Nephron progenitor cell (in vitro differentiated cells): ENCODE results near the gene NRG3.

ENCODE experiments used
- DNase-seq: peaks from one replicate; pipeline ENCODE4 v3.0.0; 2021
- H3K27ac Mint-ChIP-seq: 2 replicates; pipeline ENCODE4 v1.8.0; 2021; ENCODE audit warnings: mild to moderate bottlenecking, moderate library complexity, mixed read lengths
- H3K27me3 Mint-ChIP-seq: 2 replicates; pipeline ENCODE4 v1.8.0; 2021; ENCODE audit warnings: mild to moderate bottlenecking, low read depth, mixed read lengths; ENCODE audit not compliant: poor library complexity
- H3K36me3 Mint-ChIP-seq: 2 replicates; pipeline ENCODE4 v1.8.0; 2021; ENCODE audit warnings: low read depth, mixed read lengths
- H3K4me1 Mint-ChIP-seq: 2 replicates; pipeline ENCODE4 v1.8.0; 2021; ENCODE audit warnings: mixed read lengths
- H3K4me3 Mint-ChIP-seq: 2 replicates; pipeline ENCODE4 v1.8.0; 2021; ENCODE audit warnings: mild to moderate bottlenecking, moderate library complexity, mixed read lengths
- H3K9me3 Mint-ChIP-seq: 2 replicates; pipeline ENCODE4 v1.8.0; 2021; ENCODE audit warnings: mild to moderate bottlenecking, moderate library complexity, mixed read lengths
- CTCF ChIP-seq: fragments of 200-600 bp; sonication (generic); IDR thresholded peaks from 2 replicates; pipeline ENCODE4 v1.5.0; 2021; ENCODE audit warnings: antibody characterized with exemption

The NRG3 gene

GRCh38 chr10:82148764-82149163 is 273.8 kb downstream of the NRG3 start:
- H3K27ac Mint-ChIP-seq, result no peak overlapping the region
- H3K36me3 Mint-ChIP-seq, result no peaks in the 10 kb centered on the region
- peaks cover under 1% of the 10 kb centered on the region for H3K27me3 Mint-ChIP-seq
- H3K9me3 Mint-ChIP-seq, result no peaks in the 10 kb centered on the region
- TF ChIP-seq CTCF, result no peak
- DNase-seq, result no peak
- H3K4me1 Mint-ChIP-seq, result peaks cover 27% of the 10 kb centered on the region
- H3K4me3 Mint-ChIP-seq, result no peak overlapping the region

- Mint-ChIP-seq H3K4me1 (peaks cover 20% of the 10 kb centered on the region), H3K4me3 (no peak overlapping the region), H3K27me3 (no peaks in the 10 kb centered on the region), H3K36me3 (no peaks in the 10 kb centered on the region), H3K9me3 (peaks cover 4% of the 10 kb centered on the region), H3K27ac (no peak overlapping the region)
- DNase-seq, result no peak
- no peak for TF ChIP-seq CTCF
These were observed 274.7 kb downstream of the NRG3 start for GRCh38 chr10:82149674-82150073.

GRCh38 chr10:82150123-82150900 is 275.3 kb downstream of the NRG3 start:
- no peaks in the 10 kb centered on the region for H3K36me3 Mint-ChIP-seq
- no peak overlapping the region for H3K27ac Mint-ChIP-seq
- no peaks in the 10 kb centered on the region for H3K27me3 Mint-ChIP-seq
- peak; percentile 45 for TF ChIP-seq CTCF
- peak; percentile 56 for DNase-seq
- H3K4me3 Mint-ChIP-seq, result no peak overlapping the region
- H3K4me1 Mint-ChIP-seq, result peaks cover 16% of the 10 kb centered on the region
- H3K9me3 Mint-ChIP-seq, result peaks cover 4% of the 10 kb centered on the region

- H3K4me3 Mint-ChIP-seq, result no peak overlapping the region
- TF ChIP-seq CTCF, result no peak
- no peak overlapping the region for H3K27ac Mint-ChIP-seq
- no peaks in the 10 kb centered on the region for H3K36me3 Mint-ChIP-seq
- H3K9me3 Mint-ChIP-seq, result no peaks in the 10 kb centered on the region
- DNase-seq, result no peak
- peaks cover 5% of the 10 kb centered on the region for H3K4me1 Mint-ChIP-seq
- no peaks in the 10 kb centered on the region for H3K27me3 Mint-ChIP-seq
These were observed 285.3 kb downstream of the NRG3 start for GRCh38 chr10:82160307-82160706.

GRCh38 chr10:82161264-82161663 is 286.3 kb downstream of the NRG3 start:
- TF ChIP-seq CTCF, result no peak
- Mint-ChIP-seq H3K4me3 (no peak overlapping the region), H3K36me3 (no peaks in the 10 kb centered on the region), H3K9me3 (no peaks in the 10 kb centered on the region), H3K27ac (no peak overlapping the region), H3K4me1 (peaks cover 5% of the 10 kb centered on the region), H3K27me3 (no peaks in the 10 kb centered on the region)
- DNase-seq, result no peak
